ENCODE measurements around the gene DMKN. TPM values are rescaled to one million over a fixed set of nuclear protein-coding genes. Genes with fewer than 3 reads are reported as not detected.

DMKN gene
- total and polyA plus RNA-seq, 3 donors from 2014 or later: 5.8 to 24.0 (median 7.9) TPM

DNA sequence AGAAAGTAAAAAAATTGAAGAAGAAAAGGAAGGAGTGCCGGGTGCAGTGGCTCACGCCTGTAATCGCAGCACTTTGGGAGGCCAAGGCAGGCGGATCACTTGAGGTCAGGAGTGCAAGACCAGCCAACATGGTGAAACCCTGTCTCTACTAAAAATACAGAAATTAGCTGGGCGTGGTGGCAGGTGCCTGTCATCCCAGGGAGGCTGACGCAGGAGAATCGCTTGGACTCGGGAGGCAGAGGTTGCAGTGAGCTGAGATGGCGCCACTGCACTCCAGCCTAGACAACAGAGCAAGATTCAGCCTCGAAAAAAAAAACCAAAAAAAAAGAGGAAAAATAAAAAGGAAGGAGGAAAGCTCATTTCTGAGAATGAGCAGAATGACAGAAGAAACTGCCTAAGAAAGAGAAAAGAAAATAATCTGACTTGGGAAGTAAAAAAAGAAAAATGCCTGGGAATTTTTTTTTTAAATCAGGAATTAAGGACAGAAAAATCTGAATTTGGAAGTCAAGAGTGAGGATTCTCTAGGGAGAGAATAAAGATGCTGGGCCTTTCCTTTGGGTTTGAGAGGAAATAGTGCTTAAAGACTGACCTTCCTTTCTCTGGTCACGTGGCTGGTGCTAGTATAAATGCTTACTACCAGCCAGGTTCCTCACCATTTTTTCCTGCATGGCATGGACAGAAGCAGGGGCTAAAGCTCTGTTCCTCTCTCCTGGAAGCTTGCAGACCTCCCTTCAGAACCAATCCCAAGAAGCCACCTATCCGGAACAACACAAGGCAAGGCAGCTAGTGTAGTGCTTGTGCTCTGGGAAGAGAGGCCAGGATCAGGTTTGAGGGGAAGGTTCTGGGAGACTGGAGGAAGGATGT is 65.6 kb downstream of the DMKN start, which contains the start of gene FFAR2:
Gene FFAR2, plus strand, starts transcription at position 652 of the 864 bp plus-strand sequence. CDS start 1,458 bp downstream, outside the sequence.
- no peak within 1 kb of the TSS for H3K4me3 ChIP-seq
- DNase-seq: no peak
- H3K36me3 ChIP-seq (ENCODE audit: low read depth, missing control alignments): no peaks in the 10 kb centered on the region
- intact Hi-C loops (cut with DNase I; ENCODE audit: low total_unique reads): no loop called here
- H3K4me1 ChIP-seq: no peaks in the 10 kb centered on the region
- no peaks in the 10 kb centered on the region for H3K27me3 ChIP-seq
- no peak within 1 kb of the TSS for H3K27ac ChIP-seq
- TF ChIP-seq CTCF (IDR thresholded peaks at IDR 0.05) (no peak), POLR2A (IDR thresholded peaks at IDR 0.05) (no peak)
- H3K9me3 ChIP-seq: no peaks in the 10 kb centered on the region
- WGBS, 2 donors: 83 to 93% methylated on average over 11 to 12 of the region's 12 CpGs

Other genes starting within 250 kb of the DMKN start
- gene USF2, start 244.7 kb downstream of the DMKN start, total RNA-seq: 100 to 1,000 TPM; 105 to 123 TPM
- gene USF2, start 244.7 kb downstream of the DMKN start, polyA plus RNA-seq (ENCODE audit: insufficient read depth, low read depth, low replicate concordance): 83.1 TPM
- not detected for gene HAMP, start 231.1 kb downstream of the DMKN start, total RNA-seq
- gene HAMP, start 231.1 kb downstream of the DMKN start, polyA plus RNA-seq (ENCODE audit: insufficient read depth, low read depth, low replicate concordance): 1.6 TPM
- 10 to 100 TPM; 10.8 to 18.4 TPM for gene MAG, start 221.5 kb downstream of the DMKN start, total RNA-seq
- 5.4 TPM for gene MAG, start 221.5 kb downstream of the DMKN start, polyA plus RNA-seq (ENCODE audit: insufficient read depth, low read depth, low replicate concordance)
- gene CD22, start 184.5 kb downstream of the DMKN start, total RNA-seq: 10 to 100 TPM; 15.0 TPM
- gene CD22, start 184.5 kb downstream of the DMKN start, polyA plus RNA-seq (ENCODE audit: insufficient read depth, low read depth, low replicate concordance): 10.1 TPM
- gene FFAR1, start 165.7 kb downstream of the DMKN start, total RNA-seq: under 1 TPM; 0.31 to 0.81 TPM
- gene FFAR1, start 165.7 kb downstream of the DMKN start, polyA plus RNA-seq (ENCODE audit: insufficient read depth, low read depth, low replicate concordance): 0.26 TPM
- under 1 TPM; 0.25 to 0.47 TPM for gene FFAR3, start 155.2 kb downstream of the DMKN start, total RNA-seq
- gene FFAR3, start 155.2 kb downstream of the DMKN start, polyA plus RNA-seq (ENCODE audit: insufficient read depth, low read depth, low replicate concordance): not detected
- gene GPR42, start 142.6 kb downstream of the DMKN start, total RNA-seq: not detected
- not detected for gene GPR42, start 142.6 kb downstream of the DMKN start, polyA plus RNA-seq (ENCODE audit: insufficient read depth, low read depth, low replicate concordance)
- not detected for gene FFAR2, start 65.4 kb downstream of the DMKN start, total RNA-seq
- gene FFAR2, start 65.4 kb downstream of the DMKN start, polyA plus RNA-seq (ENCODE audit: insufficient read depth, low read depth, low replicate concordance): 0.20 TPM
- gene KRTDAP, start 23.2 kb downstream of the DMKN start, total RNA-seq: 1 to 10 TPM; 2.7 to 5.6 TPM
- gene KRTDAP, start 23.2 kb downstream of the DMKN start, polyA plus RNA-seq (ENCODE audit: insufficient read depth, low read depth, low replicate concordance): 14.5 TPM
- under 1 TPM; 0.16 to 0.19 TPM for gene SBSN, start 14.7 kb upstream of the DMKN start, total RNA-seq
- 0.47 TPM for gene SBSN, start 14.7 kb upstream of the DMKN start, polyA plus RNA-seq (ENCODE audit: insufficient read depth, low read depth, low replicate concordance)
- gene GAPDHS, start 19.8 kb upstream of the DMKN start, total RNA-seq: 100 to 1,000 TPM; 123 to 338 TPM
- gene GAPDHS, start 19.8 kb upstream of the DMKN start, polyA plus RNA-seq (ENCODE audit: insufficient read depth, low read depth, low replicate concordance): 363 TPM
- gene TMEM147, start 32.0 kb upstream of the DMKN start, total RNA-seq: 100 to 1,000 TPM; 125 TPM
- 146 TPM for gene TMEM147, start 32.0 kb upstream of the DMKN start, polyA plus RNA-seq (ENCODE audit: insufficient read depth, low read depth, low replicate concordance)
- gene ATP4A, start 50.0 kb upstream of the DMKN start, total RNA-seq: 1 to 10 TPM in 1 of 2 donors, under 1 TPM in 1; 0.87 to 1.1 TPM
- gene ATP4A, start 50.0 kb upstream of the DMKN start, polyA plus RNA-seq (ENCODE audit: insufficient read depth, low read depth, low replicate concordance): 1.1 TPM
- gene PMIS2, start 72.5 kb upstream of the DMKN start, total RNA-seq: under 1 TPM in 1 of 2 donors, not detected in 1; 0.74 TPM
- gene PMIS2, start 72.5 kb upstream of the DMKN start, polyA plus RNA-seq (ENCODE audit: insufficient read depth, low read depth, low replicate concordance): 2.0 TPM
- gene HAUS5, start 99.1 kb upstream of the DMKN start, total RNA-seq: 10 to 100 TPM; 25.5 to 33.9 TPM
- 24.4 TPM for gene HAUS5, start 99.1 kb upstream of the DMKN start, polyA plus RNA-seq (ENCODE audit: insufficient read depth, low read depth, low replicate concordance)
- 100 to 1,000 TPM; 105 to 109 TPM for gene RBM42, start 115.4 kb upstream of the DMKN start, total RNA-seq
- 64.2 TPM for gene RBM42, start 115.4 kb upstream of the DMKN start, polyA plus RNA-seq (ENCODE audit: insufficient read depth, low read depth, low replicate concordance)
- gene ETV2, start 128.1 kb upstream of the DMKN start, total RNA-seq: 10 to 100 TPM in 1 of 2 donors, 1 to 10 TPM in 1; 4.8 to 14.4 TPM
- 27.2 TPM for gene ETV2, start 128.1 kb upstream of the DMKN start, polyA plus RNA-seq (ENCODE audit: insufficient read depth, low read depth, low replicate concordance)
- gene COX6B1, start 134.7 kb upstream of the DMKN start, total RNA-seq: 100 to 1,000 TPM; 198 to 262 TPM
- gene COX6B1, start 134.7 kb upstream of the DMKN start, polyA plus RNA-seq (ENCODE audit: insufficient read depth, low read depth, low replicate concordance): 322 TPM
- gene UPK1A, start 152.9 kb upstream of the DMKN start, total RNA-seq: under 1 TPM; 0.37 to 0.47 TPM
- 1.0 TPM for gene UPK1A, start 152.9 kb upstream of the DMKN start, polyA plus RNA-seq (ENCODE audit: insufficient read depth, low read depth, low replicate concordance)
- gene ZBTB32, start 190.9 kb upstream of the DMKN start, total RNA-seq: 10 to 100 TPM; 26.1 to 32.5 TPM
- 125 TPM for gene ZBTB32, start 190.9 kb upstream of the DMKN start, polyA plus RNA-seq (ENCODE audit: insufficient read depth, low read depth, low replicate concordance)
- 100 to 1,000 TPM; 109 to 110 TPM for gene KMT2B, start 204.4 kb upstream of the DMKN start, total RNA-seq
- 73.3 TPM for gene KMT2B, start 204.4 kb upstream of the DMKN start, polyA plus RNA-seq (ENCODE audit: insufficient read depth, low read depth, low replicate concordance)
- gene IGFLR1, start 228.8 kb upstream of the DMKN start, total RNA-seq: 10 to 100 TPM; 15.7 to 15.9 TPM
- 9.9 TPM for gene IGFLR1, start 228.8 kb upstream of the DMKN start, polyA plus RNA-seq (ENCODE audit: insufficient read depth, low read depth, low replicate concordance)
- gene U2AF1L4, start 231.8 kb upstream of the DMKN start, total RNA-seq: 10 to 100 TPM; 47.2 to 49.6 TPM
- gene U2AF1L4, start 231.8 kb upstream of the DMKN start, polyA plus RNA-seq (ENCODE audit: insufficient read depth, low read depth, low replicate concordance): 45.3 TPM
- 100 to 1,000 TPM; 100 to 121 TPM for gene PSENEN, start 232.0 kb upstream of the DMKN start, total RNA-seq
- 303 TPM for gene PSENEN, start 232.0 kb upstream of the DMKN start, polyA plus RNA-seq (ENCODE audit: insufficient read depth, low read depth, low replicate concordance)
- gene LIN37, start 234.9 kb upstream of the DMKN start, total RNA-seq: 10 to 100 TPM; 30.2 TPM
- gene LIN37, start 234.9 kb upstream of the DMKN start, polyA plus RNA-seq (ENCODE audit: insufficient read depth, low read depth, low replicate concordance): 24.8 TPM
- 10 to 100 TPM; 50.9 to 57.1 TPM for gene HSPB6, start 243.4 kb upstream of the DMKN start, total RNA-seq
- 146 TPM for gene HSPB6, start 243.4 kb upstream of the DMKN start, polyA plus RNA-seq (ENCODE audit: insufficient read depth, low read depth, low replicate concordance)
- gene PROSER3, start 244.5 kb upstream of the DMKN start, total RNA-seq: 10 to 100 TPM; 48.3 to 72.0 TPM
- gene PROSER3, start 244.5 kb upstream of the DMKN start, polyA plus RNA-seq (ENCODE audit: insufficient read depth, low read depth, low replicate concordance): 75.9 TPM

Data from testis (tissue), 3 donors.